Islet precursor cell (in vitro differentiated cells): ENCODE data around the gene ZFHX3.

Source experiments
- DNase-seq: peaks from one replicate; pipeline ENCODE4 v3.0.0-alpha.2; 2018

Gene ZFHX3

DNA sequence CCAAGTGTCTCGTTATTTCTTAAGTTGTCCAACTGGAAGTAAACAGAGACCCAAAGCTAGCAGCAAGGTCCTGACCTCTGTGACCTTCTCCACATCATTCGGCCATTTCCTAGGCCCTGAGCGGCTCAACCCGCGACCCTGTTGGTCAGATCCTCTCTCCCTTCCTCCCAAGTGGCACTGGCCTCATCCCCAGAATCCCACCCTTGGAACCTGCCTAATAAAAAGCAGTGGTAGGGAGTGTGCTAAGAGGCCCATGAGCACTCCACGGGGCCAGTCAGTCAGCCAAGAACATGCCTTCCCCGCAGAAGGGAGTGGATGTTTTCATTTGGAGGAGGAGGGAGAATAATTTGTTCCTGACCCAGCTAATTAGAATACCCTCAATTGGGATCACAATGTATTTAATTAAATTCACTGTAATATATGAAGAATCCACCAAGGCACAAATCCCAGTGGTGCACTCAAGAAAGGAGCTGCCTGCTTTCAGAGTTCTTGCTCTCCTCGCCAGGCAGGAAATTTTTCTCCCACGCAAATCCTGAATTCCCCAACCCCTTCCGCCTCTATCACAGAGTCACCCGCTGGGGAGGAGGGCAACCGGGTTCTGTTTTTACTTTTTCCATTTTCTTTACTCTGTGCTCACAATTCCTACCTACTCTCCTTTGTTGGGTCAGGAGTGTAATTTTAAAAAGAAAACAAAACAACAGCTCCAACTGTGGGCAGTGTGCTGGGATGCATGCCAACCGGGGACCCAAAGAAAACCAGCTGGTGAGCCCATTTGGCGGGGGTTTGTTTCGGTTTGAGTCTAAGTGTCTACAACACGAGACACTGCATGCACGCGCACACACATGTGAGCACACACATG lies 153.4 kb downstream of the ZFHX3 start:
- no peak for DNase-seq

DNA sequence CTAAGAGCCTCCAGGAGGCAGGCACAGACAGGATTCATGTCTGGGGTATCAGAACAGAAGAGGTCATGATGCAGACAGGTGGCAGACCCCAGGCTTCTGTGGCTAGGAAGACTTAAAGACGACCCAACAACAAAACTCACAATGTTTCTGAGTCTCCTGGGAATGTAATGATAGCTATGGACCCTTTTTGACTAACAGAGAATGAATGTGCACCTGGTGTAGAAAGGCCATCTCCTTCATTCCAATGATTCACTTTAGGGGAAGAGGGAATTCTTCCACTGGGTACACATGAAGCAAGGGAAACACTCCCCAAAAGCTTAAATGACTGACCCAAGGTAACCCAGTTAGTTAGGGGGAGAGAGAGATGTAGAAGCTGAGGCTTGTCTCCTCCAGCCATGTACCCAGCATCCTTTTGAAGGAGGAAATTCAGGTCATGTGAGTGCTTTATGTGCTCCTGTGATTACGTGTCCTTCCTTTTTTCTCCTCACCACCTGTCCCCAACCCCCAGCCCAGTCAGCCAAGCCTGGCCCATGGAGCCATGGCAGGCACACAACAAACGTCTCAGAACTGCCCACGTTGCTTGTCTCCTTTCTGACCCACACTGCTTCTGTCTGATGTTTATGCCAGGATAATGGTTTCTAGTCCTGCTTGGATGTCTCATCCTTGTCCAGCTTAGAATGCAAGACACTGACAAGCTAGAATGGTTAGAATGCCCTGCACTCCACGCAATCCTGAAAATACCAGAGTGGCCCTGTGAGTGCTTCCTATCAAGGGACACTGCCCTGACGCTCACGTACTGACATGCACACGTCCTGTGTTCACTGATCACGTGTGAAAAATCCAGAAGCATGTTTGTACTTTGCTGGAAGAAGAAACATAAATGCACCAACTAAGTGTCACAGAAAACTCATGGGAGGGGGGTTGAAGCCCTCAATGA lies 156.4 kb downstream of the ZFHX3 start:
- DNase-seq: no peak

DNA sequence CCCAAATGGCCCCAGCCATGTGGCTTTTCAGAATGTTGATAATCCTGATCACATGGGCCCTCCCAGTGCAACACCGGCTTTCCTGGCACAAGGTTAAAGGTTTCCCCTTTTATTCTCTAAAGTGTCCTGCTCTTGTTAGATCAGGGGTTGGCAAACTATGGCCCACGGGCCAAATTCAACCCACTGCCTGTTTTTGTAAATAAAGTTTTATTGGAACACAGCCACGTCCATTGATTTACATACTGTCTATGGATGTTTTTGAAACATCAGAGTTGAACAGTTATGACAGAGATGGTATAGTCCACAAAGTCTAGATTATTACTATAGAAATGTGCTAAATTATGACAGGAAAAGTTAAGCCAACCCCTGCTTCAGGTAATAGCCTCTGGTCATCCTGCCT lies 157.3 kb downstream of the ZFHX3 start:
- no peak for DNase-seq

DNA sequence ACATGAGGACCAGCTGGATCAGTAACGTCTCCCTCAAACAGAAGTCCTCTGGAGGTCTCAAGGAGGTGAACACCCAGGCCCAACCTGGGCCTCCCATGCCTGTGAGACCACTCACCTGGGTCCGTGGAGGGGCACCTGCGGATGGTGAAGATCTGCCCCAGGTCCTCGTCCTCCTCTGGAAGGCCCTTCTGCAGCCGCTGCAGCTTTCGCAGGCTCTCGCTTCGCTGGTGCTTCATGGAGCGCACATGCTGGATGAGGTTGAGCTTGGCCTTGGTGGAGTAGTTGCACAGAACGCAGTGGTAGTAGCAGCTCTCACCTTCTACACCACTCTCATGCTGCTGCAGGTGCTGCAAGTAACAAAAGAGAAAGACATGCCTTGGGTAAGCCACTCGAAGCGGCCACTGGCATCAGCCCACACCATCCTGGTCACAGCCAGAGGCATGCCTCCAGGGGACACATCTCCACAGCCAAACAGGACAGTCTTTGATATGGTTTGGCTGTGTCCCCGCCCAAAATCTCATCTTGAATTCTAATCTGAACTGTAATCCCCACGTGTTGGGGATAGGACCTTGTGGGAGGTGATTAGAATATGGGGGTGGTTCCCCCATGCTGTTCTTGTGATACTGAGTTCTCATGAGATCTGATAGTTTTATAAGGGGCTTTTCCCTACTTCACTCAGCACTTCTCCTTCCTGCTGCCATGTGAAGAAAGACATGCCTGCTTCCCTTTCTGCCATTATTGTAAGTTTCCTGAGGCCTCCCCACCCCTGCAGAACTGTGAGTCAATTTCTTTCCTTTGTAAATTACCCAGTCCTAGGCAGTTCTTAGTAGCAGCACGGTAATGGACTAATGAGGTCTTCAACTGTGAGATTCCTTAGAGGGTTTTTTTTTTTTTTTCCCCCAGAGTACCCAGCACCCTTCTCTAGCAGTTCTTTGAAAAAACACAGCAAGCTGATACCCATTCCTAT lies 158.0 kb downstream of the ZFHX3 start:
- no peak for DNase-seq

DNA sequence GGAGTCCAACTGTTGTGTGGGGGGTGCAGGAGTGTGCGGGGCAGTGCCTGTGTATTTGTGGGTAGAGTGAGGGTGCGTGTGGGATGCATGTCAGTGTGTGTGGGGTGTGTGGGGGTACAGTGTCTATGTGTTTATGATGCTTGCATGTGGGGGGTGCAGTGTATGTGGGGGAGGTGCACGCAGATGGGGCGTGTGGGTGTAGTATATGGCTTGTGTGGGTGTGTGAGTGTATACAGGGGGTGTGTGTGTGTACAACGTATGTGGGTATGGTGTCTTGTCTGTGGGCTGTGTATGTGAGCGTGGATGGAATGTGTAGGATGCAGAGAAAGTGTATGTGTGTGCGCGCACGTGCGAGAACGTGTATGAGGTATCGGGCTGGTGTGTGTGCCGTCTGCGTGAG lies 160.4 kb downstream of the ZFHX3 start:
- DNase-seq: no peak

DNA sequence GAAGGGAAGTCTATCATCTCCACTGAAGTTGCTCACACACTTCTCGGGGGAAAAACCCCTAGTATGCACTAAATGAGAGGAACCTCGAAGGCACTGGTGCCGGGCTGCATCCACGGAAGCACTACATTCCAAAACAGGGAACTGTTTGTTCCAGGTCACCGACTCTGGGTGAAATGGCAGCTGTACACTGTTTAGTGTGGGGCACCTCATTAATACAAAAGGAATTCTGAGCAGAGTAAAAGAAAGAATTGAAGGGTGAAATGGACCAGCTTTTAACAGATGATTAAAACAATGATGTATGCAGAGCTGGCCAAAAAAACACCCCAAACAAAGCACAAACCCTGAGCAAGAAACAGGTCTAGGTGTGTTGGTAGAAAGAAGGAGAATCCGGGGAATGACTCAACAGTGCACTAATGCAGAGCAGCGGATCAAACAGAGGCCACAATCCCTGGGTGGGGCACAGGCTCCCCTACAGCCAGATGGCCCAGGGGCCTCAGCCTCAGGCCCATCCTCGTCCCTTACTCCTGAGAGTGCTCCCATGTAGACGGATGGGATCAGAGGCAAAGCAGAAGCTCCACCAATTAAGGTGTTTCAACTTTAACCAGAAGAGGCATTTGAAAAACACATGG lies 161.5 kb downstream of the ZFHX3 start:
- no peak for DNase-seq

DNA sequence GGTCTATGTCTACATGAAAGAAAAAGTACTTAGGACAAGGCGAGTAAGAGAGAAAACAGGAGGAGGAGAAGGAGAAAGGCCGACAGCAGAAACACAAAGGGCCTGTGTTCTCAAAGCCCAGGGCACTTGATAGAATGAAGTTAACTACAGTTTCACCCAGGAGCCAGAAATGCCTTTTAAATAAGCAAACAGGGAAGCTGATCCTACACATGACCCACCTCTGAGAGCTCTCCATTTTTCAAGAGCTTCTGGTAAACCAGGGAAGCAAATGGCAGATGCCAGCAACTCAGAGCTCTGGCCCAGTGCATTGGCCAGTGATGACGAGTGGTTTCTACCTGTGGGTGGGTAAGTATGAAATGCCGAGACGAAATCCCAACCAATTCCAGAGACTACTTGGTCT lies 163.4 kb downstream of the ZFHX3 start:
- DNase-seq: no peak

DNA sequence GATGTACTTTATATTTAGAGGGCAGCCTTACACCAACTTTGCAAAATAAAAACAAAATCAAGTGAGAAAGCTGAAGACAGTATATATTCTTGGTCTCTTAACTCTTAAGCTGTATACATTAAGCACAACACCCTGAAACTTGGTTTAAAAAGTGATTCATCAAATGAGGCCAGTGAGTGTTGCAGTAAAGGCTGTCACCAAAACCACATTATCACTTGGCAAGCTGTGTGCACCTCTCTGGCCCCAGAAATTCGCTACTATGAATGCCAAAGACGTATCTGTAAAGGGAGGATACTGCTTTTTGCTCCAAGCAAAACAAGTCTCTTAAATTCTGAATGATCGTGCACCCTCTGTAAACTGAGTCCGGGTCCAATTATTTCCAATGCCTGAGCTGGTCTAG lies 163.9 kb downstream of the ZFHX3 start:
- DNase-seq: no peak

DNA sequence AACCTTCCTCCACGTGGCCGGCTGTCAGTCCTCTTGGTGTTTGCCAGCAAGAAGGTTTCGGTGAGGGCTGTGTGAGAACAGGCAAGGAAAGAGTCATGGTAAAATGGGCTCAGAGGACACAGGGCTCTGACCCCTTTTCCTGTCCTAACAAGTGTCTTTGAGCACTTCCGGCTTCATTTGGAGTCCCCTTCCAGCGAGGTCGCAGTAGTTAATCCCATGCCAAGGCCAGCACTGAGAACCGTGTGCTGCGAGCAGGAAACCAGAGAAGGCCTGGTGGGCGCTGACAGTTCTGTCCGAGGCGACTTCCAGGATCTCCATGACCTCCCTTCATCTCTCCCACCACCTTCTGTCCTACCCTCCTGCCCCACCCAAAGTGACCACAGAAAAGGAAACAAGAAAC lies 168.1 kb downstream of the ZFHX3 start:
- DNase-seq: no peak

DNA sequence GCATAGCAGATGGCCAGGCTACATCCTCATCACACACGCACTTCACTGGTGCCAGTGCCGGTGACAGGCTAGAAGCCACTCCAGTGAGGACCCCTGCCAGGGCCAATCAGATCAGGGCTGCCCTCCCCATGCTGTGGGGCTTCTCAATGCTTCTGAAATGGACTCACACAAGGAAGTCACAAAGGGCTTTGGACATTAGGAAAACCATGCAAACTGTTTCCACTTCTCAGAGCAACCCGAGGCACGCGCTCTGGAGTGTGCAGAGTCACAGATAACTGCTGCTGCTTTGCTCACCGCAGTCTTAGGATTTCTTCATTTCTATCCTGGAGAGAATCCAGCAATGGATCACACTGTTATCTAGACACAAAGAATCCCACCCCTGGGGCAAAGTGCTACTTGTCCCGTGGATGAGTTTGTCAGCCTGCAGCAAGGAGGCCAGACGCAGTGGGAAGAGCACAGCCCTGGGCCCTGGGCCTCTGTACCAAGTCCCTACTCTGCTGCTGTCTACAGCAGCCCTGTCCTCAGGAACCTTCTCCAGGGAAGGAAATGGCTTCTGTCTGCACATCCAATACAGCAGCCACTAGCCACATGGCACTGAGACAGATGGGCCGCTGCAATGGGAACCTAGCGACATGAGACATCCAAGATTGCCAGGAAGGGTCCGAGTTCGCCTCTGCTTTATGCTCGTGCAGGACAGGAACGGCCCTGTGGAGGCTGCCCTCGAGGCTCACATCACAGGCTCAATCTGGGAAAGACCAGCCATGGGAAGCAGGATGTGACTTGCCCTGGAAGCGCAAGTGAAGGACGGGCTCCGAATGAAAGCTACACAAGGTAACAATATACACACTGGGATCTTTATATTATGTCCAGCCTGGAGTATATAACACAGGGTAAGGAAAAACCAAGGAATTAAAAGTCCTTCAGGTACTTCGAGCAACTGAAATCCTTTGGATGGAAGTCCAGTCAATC lies 169.3 kb downstream of the ZFHX3 start:
- DNase-seq: peak; percentile 84

DNA sequence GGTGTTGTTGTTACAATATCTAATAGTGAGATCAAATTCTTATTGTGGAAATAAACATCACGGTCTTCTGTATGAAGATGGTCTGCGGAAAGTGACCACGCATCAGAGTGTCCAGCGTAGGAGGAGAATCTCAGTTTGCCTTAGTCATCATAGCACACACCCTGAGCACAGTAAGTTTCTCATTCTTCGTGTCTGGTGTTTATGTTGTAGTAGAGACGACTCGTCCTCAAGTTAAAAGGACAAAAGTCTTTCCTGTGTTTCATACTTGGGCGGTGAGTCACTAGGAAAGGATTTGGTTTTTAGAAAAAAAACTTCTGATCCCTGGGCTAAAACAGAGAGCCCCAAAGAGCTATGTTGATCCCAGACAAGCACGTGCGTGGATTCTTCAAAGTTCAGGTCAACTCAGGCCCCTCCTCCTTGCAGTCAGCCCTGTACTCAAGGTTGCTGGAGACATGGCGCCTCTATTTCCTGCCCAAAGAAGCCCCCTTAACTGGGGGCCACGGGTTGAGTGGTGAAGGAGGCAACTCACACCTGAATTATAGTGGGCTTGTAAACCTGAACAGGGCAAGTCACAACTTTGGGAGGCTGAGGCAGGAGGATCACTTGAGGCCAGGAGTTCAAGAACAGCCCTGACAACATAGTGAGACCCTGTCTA lies 170.4 kb downstream of the ZFHX3 start:
- DNase-seq: peak; percentile 95

DNA sequence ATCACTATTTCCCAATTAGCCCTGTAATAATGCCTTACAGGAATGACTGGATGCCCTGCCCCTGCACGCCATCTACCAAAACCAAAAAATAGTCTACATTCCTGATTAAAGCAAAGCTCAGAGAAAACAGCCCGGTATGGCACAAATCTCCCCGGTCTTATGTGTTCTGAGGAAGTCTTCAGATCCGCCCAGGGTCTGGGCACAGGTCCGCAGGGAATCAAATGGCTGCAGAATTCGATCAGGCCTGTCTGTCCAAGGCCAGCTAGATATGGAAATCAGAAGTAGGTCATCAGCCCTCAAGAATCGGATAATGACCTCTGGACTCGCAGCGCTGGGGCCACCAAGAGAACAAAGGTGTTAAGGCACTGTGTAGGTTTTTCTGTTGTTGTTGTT lies 171.0 kb downstream of the ZFHX3 start:
- DNase-seq: no peak

DNA sequence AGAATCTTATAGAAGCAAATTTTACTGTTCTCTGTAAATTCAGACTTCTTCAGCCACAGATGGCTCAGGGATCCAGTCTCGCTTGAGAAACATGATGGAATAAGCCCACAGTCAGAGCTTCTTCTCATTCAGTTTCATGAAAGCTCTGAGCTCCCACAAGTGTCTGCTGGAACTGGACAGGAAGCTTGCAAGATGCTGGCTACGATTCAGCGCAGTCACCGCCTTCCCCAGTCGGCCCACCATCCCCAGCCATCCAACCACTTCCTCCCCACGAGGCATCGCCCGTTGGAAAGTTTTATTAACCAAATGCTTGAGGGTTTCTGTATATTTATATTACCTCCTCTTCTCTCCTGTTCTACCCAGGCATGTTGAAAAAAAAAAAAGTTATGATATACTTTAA lies 171.7 kb downstream of the ZFHX3 start:
- no peak for DNase-seq

DNA sequence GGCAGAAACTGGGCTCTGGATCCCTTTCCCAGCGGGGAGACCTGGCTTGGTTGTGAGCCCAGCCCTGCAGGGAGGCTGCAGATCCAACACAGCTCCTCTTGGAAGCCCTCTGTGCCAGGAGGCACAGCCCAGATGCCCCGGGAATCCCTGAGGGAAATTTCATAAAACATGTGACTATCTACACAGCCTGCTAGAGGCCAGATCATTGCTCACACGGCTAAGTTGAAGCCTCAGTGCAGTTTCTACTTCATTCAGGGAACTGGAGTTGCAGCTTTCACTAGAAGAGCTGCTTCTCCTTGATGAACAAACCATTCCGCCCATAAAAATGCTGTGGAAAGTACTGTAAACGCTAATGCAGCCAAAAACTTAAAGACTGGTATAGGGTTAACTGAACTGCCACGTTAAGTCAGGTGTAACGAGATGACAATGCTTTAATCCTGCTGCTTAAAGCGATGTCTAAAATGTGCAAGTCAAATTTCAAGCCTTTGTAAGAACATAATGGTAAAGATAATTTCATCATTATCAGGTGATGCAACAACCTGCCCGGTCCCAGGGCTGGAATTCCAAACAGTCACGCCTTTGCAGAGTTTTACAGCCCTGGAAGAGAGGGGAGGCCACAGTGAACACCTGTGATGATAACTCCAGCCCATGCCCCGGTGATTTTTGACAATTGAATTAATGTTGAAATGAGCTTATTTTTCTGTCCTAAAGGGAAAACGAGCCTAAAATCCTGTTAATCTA lies 172.5 kb downstream of the ZFHX3 start:
- DNase-seq: no peak

DNA sequence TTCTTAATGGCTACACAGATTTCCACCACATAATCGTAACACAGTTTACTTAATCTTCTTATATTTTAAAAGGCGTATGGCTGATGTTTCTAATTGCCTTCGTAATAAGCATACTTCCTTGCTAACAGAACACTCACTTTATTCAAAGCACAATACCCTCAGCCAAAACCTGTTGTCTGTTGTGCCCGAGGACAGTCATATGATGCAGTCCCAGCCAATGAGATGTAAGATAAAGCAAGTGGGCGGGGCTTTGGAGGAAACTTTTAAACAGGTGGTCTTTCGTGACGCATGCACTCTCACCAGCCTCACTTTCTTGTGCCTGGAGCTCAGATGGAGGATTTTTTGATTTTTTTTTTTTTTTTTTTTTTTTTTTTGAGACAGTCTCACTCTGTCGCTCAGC lies 174.1 kb downstream of the ZFHX3 start:
- no peak for DNase-seq

DNA sequence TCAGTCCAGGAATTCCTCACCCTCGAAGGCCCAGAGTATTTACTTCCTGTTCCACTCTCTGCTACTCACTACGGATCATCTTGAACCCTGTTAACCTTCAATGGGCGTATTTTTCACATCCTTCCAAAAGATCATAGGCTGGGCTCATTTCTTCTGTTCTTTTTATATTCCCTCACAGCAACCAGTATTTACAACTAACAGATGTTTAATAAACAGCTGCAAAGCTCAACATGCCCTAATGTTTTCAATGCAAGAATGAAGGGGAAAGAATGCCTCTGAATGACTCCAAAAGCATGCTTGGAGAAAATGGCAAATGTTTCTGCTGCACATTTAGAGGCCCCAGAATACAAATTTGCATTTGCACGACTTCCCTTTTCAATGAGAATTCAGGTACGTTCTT lies 174.9 kb downstream of the ZFHX3 start:
- no peak for DNase-seq

DNA sequence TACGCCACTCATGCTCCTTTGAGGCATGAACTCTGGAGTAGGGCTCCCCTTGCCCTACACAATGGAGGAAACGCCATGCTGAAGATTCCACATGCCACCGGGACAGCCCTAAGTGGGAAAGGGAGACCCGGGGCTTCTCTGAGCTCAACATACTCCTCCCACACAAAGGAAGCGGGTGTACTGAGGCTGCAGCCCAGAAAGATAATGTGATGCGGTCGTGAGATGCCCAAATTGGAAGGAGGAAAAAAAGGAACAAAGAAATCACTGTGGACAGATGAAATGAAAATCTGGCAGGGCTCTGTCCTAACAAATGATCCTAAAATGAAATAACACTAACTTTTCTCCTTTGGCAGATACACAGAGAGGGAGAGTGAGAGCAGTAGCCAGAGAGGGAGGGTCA lies 182.1 kb downstream of the ZFHX3 start:
- DNase-seq: no peak

DNA sequence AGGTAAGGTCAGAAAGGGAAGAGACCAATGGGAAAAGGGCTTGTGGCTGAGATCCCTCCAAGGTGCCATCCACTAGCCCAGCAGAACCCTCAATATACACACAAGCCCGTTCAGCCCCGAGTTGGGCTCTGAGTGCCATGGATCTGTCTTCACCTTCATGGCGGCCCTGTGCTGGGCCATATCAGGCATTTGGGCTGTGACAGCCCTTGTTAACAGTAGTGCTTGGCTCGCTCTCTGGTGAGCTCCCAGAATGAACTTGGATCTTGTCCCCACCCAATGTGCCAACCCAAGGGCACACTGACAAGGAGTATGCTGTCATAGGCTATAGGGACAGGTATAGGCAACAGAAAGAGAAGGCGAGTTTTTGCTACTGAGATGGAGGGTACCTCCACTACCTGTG lies 182.7 kb downstream of the ZFHX3 start:
- DNase-seq: no peak

DNA sequence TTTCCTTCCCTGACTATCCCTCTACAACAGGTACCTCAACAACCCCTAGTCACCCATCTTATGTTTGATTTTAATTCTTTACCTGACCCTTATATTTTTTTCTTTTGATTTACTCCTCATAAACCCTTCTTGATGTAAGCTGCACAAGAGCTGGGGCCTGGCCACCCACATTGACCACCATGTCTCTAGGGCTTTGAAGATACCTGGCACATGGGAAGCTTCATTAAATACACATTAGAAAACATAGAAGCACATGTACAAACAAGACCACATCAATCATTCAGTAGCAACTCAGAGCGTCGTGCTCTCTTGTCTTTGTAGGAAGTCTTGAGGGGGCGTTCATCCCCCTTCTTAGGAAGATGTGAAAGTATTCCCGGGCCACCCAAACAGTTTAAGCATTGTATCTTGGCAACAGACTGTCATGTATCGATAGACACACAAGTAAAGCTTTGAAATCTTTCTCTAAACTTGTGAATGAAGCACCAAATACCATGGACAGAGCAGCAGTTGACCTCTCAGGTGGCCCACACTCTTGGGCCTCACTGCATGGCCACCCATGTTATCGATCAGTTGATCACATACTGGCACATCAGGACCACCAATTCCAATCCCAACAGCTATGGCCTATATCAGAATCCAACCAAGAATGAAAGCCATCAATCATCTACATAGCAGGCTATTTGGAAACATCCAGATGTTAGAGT lies 183.6 kb downstream of the ZFHX3 start:
- DNase-seq: no peak
